H1 (cell line): ENCODE results near the gene RALY. TPM values are rescaled to one million over a fixed set of nuclear protein-coding genes. Genes with fewer than 3 reads are reported as not detected.

Experiments used
- CTCF ChIA-PET: fragments of 300-600 bp; sonication (Branson Sonifier 250); formaldehyde crosslinking; loops from one replicate; lab custom pipeline; 2021; ENCODE audit not compliant: partially characterized antibody; lab: Charles Lee
- POLR2A ChIA-PET: fragments of 300-600 bp; sonication (Branson Sonifier 250); formaldehyde crosslinking; loops from one replicate; lab custom pipeline; 2021; ENCODE audit warnings: inconsistent platforms; ENCODE audit not compliant: partially characterized antibody; lab: Charles Lee
- DNase-seq, 2 experiments: peaks; one replicate each; pipeline versions ENCODE4 v3.0.0 to v3.0.0-alpha.2; 2010 to 2022; ENCODE audit warnings: low spot score in 2 of 2, low read depth in 1 of 2, mixed read lengths in 1 of 2
- FAIRE-seq: peaks from 2 replicates; lab custom pipeline; 2011; peaks lifted over from hg19 to GRCh38; lab: Jason Lieb, UNC
- H2AFZ ChIP-seq: 2 replicates; pipeline ENCODE4 v1.8.1; 2012; ENCODE audit warnings: low read length, inconsistent platforms
- H2AK5ac ChIP-seq: 2 replicates; pipeline ENCODE4 v1.6.1; 2013; ENCODE audit warnings: low read depth, low read length
- H2BK120ac ChIP-seq: replicated peaks from 2 replicates; pipeline ENCODE3; 2013; ENCODE audit warnings: low read depth, low read length, inconsistent platforms
- H2BK12ac ChIP-seq: 2 replicates; pipeline ENCODE4 v1.6.1; 2013; ENCODE audit warnings: low read depth, low read length
- H2BK15ac ChIP-seq: 2 replicates; pipeline ENCODE4 v1.6.1; 2013; ENCODE audit warnings: low read length
- H2BK20ac ChIP-seq: 2 replicates; pipeline ENCODE4 v1.6.1; 2013; ENCODE audit warnings: low read length
- H2BK5ac ChIP-seq: 2 replicates; pipeline ENCODE4 v1.6.1; 2013; ENCODE audit warnings: low read depth, low read length
- H3K14ac ChIP-seq: 2 replicates; pipeline ENCODE4 v1.6.1; 2013; ENCODE audit warnings: inconsistent platforms; ENCODE audit not compliant: insufficient read length
- H3K18ac ChIP-seq: 2 replicates; pipeline ENCODE4 v1.6.1; 2013; ENCODE audit warnings: low read length; ENCODE audit errors: extremely low read depth
- H3K23ac ChIP-seq: 2 replicates; pipeline ENCODE4 v1.6.1; 2013; ENCODE audit warnings: inconsistent platforms; ENCODE audit not compliant: insufficient read length
- H3K23me2 ChIP-seq: 2 replicates; pipeline ENCODE4 v1.6.1; 2013; ENCODE audit warnings: low read depth, low read length
- H3K27ac ChIP-seq: 2 replicates; pipeline ENCODE4 v1.6.1; 2011; ENCODE audit warnings: low read depth, low read length, inconsistent platforms
- H3K27me3 ChIP-seq, 4 experiments: replicated peaks in 1 of 4; 1 replicate in 1 of 4; 2 replicates in 3 of 4; pipeline versions ENCODE4 v1.6.1 to v1.8.1; 2011 to 2013; ENCODE audit warnings: low read length in 3 of 4, mild to moderate bottlenecking in 3 of 4, inconsistent platforms in 2 of 4, mixed read lengths in 2 of 4, moderate library complexity in 1 of 4; ENCODE audit not compliant: control insufficient read depth in 3 of 4, insufficient read depth in 3 of 4; ENCODE audit errors: extremely low read depth in 1 of 4
- H3K36me3 ChIP-seq, 4 experiments: 2 replicates each; pipeline versions ENCODE4 v1.6.1 to v1.8.1; 2011 to 2013; ENCODE audit warnings: mild to moderate bottlenecking in 4 of 4, low read length in 3 of 4, moderate library complexity in 2 of 4, control low read depth in 1 of 4, inconsistent platforms in 1 of 4; ENCODE audit not compliant: insufficient read depth in 4 of 4, control insufficient read depth in 2 of 4
- H3K4ac ChIP-seq: replicated peaks from 2 replicates; pipeline ENCODE3; 2013; ENCODE audit warnings: low read length, low read depth, mixed read lengths, inconsistent platforms; ENCODE audit not compliant: insufficient read length
- H3K4me1 ChIP-seq, 4 experiments: replicated peaks in 1 of 4; 1 replicate in 1 of 4; 2 replicates in 3 of 4; pipeline versions ENCODE4 v1.6.1 to v1.8.1; 2011 to 2013; ENCODE audit warnings: low read length in 3 of 4, inconsistent platforms in 2 of 4, mixed read lengths in 1 of 4; ENCODE audit not compliant: insufficient read depth in 4 of 4, control insufficient read depth in 3 of 4
- H3K4me2 ChIP-seq, 2 experiments: 2 replicates each; pipeline versions ENCODE4 v1.6.1 to v1.8.1; 2011 to 2013; ENCODE audit warnings: low read depth in 2 of 2, low read length in 2 of 2, control low read depth in 1 of 2, inconsistent platforms in 1 of 2, mild to moderate bottlenecking in 1 of 2; ENCODE audit not compliant: insufficient read depth in 1 of 2
- H3K4me3 ChIP-seq, 4 experiments: fragments of 200-600, 300-600 bp in 1 of 4; sonication (generic), shearing (Covaris generic), sonication (Bioruptor Twin) in 1 of 4; 2 replicates each; pipeline versions ENCODE4 v1.5.1 to v1.8.1; 2011 to 2016; ENCODE audit warnings: low read length in 4 of 4, low read depth in 3 of 4, control low read depth in 2 of 4, inconsistent platforms in 2 of 4, mild to moderate bottlenecking in 2 of 4, mixed read lengths in 1 of 4, moderate library complexity in 1 of 4; ENCODE audit not compliant: insufficient read depth in 2 of 4; ENCODE audit errors: extremely low read depth in 1 of 4
- H3K56ac ChIP-seq: replicated peaks from 2 replicates; pipeline ENCODE3; 2013; ENCODE audit warnings: low read depth, mild to moderate bottlenecking, mixed read lengths, low read length, inconsistent platforms; ENCODE audit not compliant: insufficient read length
- H3K79me1 ChIP-seq: 2 replicates; pipeline ENCODE4 v1.6.1; 2013; ENCODE audit warnings: low read depth, low read length, control low read depth
- H3K79me2 ChIP-seq, 2 experiments: 2 replicates each; pipeline versions ENCODE4 v1.6.1 to v1.8.1; 2012 to 2013; ENCODE audit warnings: low read length in 2 of 2, mild to moderate bottlenecking in 2 of 2, inconsistent platforms in 1 of 2; ENCODE audit not compliant: insufficient read depth in 2 of 2, control insufficient read depth in 1 of 2
- H3K9ac ChIP-seq, 4 experiments: replicated peaks in 1 of 4; 1 replicate in 1 of 4; 2 replicates in 3 of 4; pipeline versions ENCODE4 v1.6.1 to v1.8.1; 2011 to 2013; ENCODE audit warnings: low read depth in 3 of 4, low read length in 3 of 4, control low read depth in 2 of 4, mild to moderate bottlenecking in 2 of 4, moderate library complexity in 2 of 4, inconsistent platforms in 1 of 4; ENCODE audit errors: extremely low read depth in 1 of 4
- H3K9me3 ChIP-seq, 2 experiments: 2 replicates each; pipeline versions ENCODE4 v1.6.1 to v1.8.1; 2012 to 2013; ENCODE audit warnings: mild to moderate bottlenecking in 2 of 2, moderate library complexity in 2 of 2, control low read depth in 1 of 2, inconsistent platforms in 1 of 2, low read depth in 1 of 2, low read length in 1 of 2, mixed read lengths in 1 of 2; ENCODE audit not compliant: insufficient read depth in 2 of 2
- H4K20me1 ChIP-seq, 2 experiments: replicated peaks in 1 of 2; 2 replicates each; pipeline versions ENCODE3 to v1.8.1; 2011 to 2013; ENCODE audit warnings: inconsistent platforms in 2 of 2, low read length in 2 of 2, mild to moderate bottlenecking in 1 of 2; ENCODE audit not compliant: insufficient read depth in 2 of 2, control insufficient read depth in 1 of 2
- H4K5ac ChIP-seq: 2 replicates; pipeline ENCODE4 v1.6.1; 2013; ENCODE audit warnings: low read length, low read depth, mixed read lengths, inconsistent platforms; ENCODE audit not compliant: insufficient read length
- H4K8ac ChIP-seq: 2 replicates; pipeline ENCODE4 v1.8.0; 2013; ENCODE audit warnings: mild to moderate bottlenecking, moderate library complexity, low read length, inconsistent platforms; ENCODE audit not compliant: insufficient read depth; ENCODE audit errors: extremely low read depth
- H4K91ac ChIP-seq: replicated peaks from 2 replicates; pipeline ENCODE3; 2013; ENCODE audit warnings: low read length, mixed read lengths, inconsistent platforms; ENCODE audit not compliant: insufficient read length
- CREB1 ChIP-seq: IDR thresholded peaks from 2 replicates; pipeline ENCODE4 v1.6.1; 2012; ENCODE audit warnings: inconsistent platforms
- HDAC6 ChIP-seq: IDR thresholded peaks from one replicate; pipeline ENCODE4 v1.7.1; 2012; ENCODE audit warnings: low read depth, mild to moderate bottlenecking, inconsistent platforms, low read length, moderate library complexity
- KDM1A ChIP-seq: fragments of 200-600, 300-600 bp; sonication (generic); IDR thresholded peaks from 2 replicates; pipeline ENCODE4 v1.7.1; 2016; ENCODE audit warnings: mild to moderate bottlenecking, low read length, borderline replicate concordance
- SP1 ChIP-seq: IDR thresholded peaks from 2 replicates; pipeline ENCODE4 v1.6.1; 2011; ENCODE audit warnings: low read depth, low read length
- WGBS, 2 experiments: shearing (Covaris generic) in 1 of 2; methylation state at CpG; one replicate each; pipeline versions ENCODE4 v1.1.6 to v1.1.7; 2013 to 2015; ENCODE audit warnings: low lambda C conversion rate in 2 of 2, mixed read lengths in 2 of 2, inconsistent platforms in 1 of 2, low coverage in 1 of 2, missing lambda C conversion rate in 1 of 2; ENCODE audit not compliant: insufficient replicate concordance in 2 of 2, insufficient coverage in 1 of 2, insufficient read length in 1 of 2; ENCODE audit errors: extremely low coverage in 1 of 2, missing lambda C conversion rate in 1 of 2; 5-methylcytosine and 5-hydroxymethylcytosine counted together
- polyA plus RNA-seq, 7 experiments: library from polyadenylated mRNA; depleted of rRNA in 3 of 7; stranded (reverse) in 5 of 7; unstranded in 2 of 7; fragments of >200 nt in 5 of 7; fragments of 200-250 nt in 2 of 7; gene quantifications; 1 replicate in 5 of 7; 2 replicates in 1 of 7; 4 replicates in 1 of 7; pipeline versions ENCODE4 v1.2.1 to v1.2.3, GENCODE V29; 2011 to 2013; ENCODE audit warnings: missing spikeins in 2 of 7, mixed read lengths in 2 of 7
- total RNA-seq: library from RNA; stranded (reverse); fragmentation: NEBNext Ultra II Directional; extraction: Animal tissue kit (Norgen Biotek cat#: 25700); gene quantifications from 2 replicates; pipeline ENCODE4 v1.2.1, GENCODE V29; 2021

The RALY gene
- total and polyA plus RNA-seq, 2 of the 8 experiments (the other 6 are each of a cell fraction or from before 2014, with no cell fraction given), result 133 to 148 TPM

- FAIRE-seq (no peak), DNase-seq (no peak)
- H4K5ac ChIP-seq, result no peak overlapping the region
- H3K27ac ChIP-seq, result no peak overlapping the region
- 90% methylated on average over 2 of the region's 2 CpGs; no CpG with 5 or more reads in 1 of the 2 experiments for WGBS, 2 experiments
- no peak overlapping the region for H3K4me2 ChIP-seq
- no peaks in the 10 kb centered on the region for H3K79me2 ChIP-seq
- ChIA-PET CTCF (interaction anchor here (1.0 to 1.5 kb wide), 4 partner anchors 29 to 98 kb away, joined by 3 to 4 read pairs (median 3); no protein-coding TSS in a partner anchor), POLR2A (interaction anchor here (2.5 kb wide), 1 partner anchor 23 kb away, joined by 12 read pairs; the partner anchor contains the start of gene RALY)
- H2BK5ac ChIP-seq, result no peak overlapping the region
- H2AK5ac ChIP-seq, result no peak overlapping the region
- no peak overlapping the region for H3K4me3 ChIP-seq
- H3K18ac ChIP-seq, result no peak overlapping the region
- TF ChIP-seq CREB1 (no peak), SP1 (no peak), HDAC6 (no peak), KDM1A (peak; percentile 66; the same call in 1 of the 2 replicates)
- no peak overlapping the region for H3K4ac ChIP-seq
- no peaks in the 10 kb centered on the region for H3K36me3 ChIP-seq
- H3K27me3 ChIP-seq, result no peaks in the 10 kb centered on the region
- no peak overlapping the region for H2AFZ ChIP-seq
- H4K20me1 ChIP-seq, result no peaks in the 10 kb centered on the region
- H2BK15ac ChIP-seq, result no peak overlapping the region
- H3K23ac ChIP-seq, result no peak overlapping the region
- no peak overlapping the region for H2BK120ac ChIP-seq
- H3K9me3 ChIP-seq, result no peaks in the 10 kb centered on the region
- no peaks in the 10 kb centered on the region for H3K79me1 ChIP-seq
- no peak overlapping the region for H3K9ac ChIP-seq
- H2BK12ac ChIP-seq, result no peak overlapping the region
- no peaks in the 10 kb centered on the region for H3K4me1 ChIP-seq
- H2BK20ac ChIP-seq, result no peak overlapping the region
- no peak overlapping the region for H3K56ac ChIP-seq
- H4K91ac ChIP-seq, result no peak overlapping the region
- no peak overlapping the region for H4K8ac ChIP-seq
- no peaks in the 10 kb centered on the region for H3K23me2 ChIP-seq
- H3K14ac ChIP-seq, result no peak overlapping the region
Measured at GRCh38 chr20:33970229-33970628, 23.5 kb upstream of the RALY start.
